ENCODE data around the gene TMEM212.
"Not testable (repeated sequence)": the region's sequence is repeated elsewhere in the genome, so short reads cannot be mapped to it uniquely, and the experiment has no call there.

Gene TMEM212

DNA sequence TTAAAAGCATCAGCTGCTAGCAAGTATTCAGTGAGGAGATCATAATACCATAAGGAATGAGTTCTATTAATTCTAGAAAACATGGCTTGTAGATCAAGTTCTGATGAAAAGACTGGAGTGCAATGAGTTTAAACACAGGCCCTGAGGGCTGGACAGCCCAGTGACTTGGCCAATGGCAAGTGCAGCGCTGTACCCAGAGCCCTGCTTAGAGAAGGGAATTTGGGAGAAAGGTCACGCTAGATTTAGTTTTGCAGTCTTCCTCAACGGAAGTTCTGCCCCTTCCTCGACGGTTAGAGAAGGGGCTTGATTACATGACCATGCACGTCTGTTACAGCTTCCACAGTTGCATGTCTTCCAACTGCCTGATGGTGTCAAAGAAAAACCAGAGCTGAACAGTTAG, 4.0 kb downstream of the TMEM212 start:
- H3K36me3 ChIP-seq (ENCODE audit: control insufficient read depth, insufficient read depth, low read length): no peaks in the 10 kb centered on the region
- H3K27me3 ChIP-seq (ENCODE audit: control insufficient read depth, insufficient read depth, low read length): no peaks in the 10 kb centered on the region
- no peaks in the 10 kb centered on the region; the same call in 1 of the 2 replicates for H3K4me1 ChIP-seq (ENCODE audit: control insufficient read depth, insufficient read depth, low read length)
- H3K9ac ChIP-seq (ENCODE audit: low read depth, low read length): no peak overlapping the region
- H3K9me3 ChIP-seq (ENCODE audit: control insufficient read depth, insufficient read depth, low read length): no peaks in the 10 kb centered on the region
- no peak overlapping the region for H3K27ac ChIP-seq (ENCODE audit: low read depth, low read length)
- no peak overlapping the region for H3K4me3 ChIP-seq (ENCODE audit: low read depth, low read length)

DNA sequence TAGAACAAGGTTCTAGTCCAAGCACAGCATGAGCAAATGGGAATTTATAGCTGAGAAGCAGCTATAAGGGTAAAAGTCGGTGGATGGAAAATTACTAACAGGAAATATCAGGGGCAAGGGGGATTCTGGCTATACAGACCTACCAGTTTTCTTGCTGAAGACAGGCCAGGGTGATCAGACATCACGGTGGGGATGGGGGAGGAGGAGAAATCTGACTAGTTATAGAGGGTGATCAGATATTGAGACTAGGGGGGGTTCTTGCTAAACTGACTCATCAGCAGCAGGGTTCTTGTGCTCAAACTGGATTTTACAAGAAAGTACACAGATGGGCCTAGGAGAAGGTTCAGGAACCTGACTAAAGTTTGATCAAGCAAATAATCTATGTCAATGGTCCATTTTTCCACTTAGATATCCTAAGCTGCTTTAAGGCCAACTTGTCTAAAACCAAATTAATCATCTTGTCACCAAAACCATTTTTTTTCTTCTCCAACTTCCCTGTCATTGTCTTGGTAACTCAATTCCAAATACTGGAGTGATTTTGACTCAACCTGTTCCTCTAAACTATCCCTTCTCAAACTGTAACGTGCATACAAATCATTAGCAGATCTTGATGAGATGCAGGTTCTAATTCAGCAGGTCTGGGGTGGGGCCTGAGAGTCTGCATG, 4.6 kb downstream of the TMEM212 start:
- no peak overlapping the region for H3K27ac ChIP-seq (ENCODE audit: low read depth, low read length)
- no peak overlapping the region for H3K9ac ChIP-seq (ENCODE audit: low read depth, low read length)
- 0 out of 2 replicates have a peak, but pooled peaks cover 2% of the 10 kb centered on the region for H3K9me3 ChIP-seq (ENCODE audit: control insufficient read depth, insufficient read depth, low read length)
- H3K4me1 ChIP-seq (ENCODE audit: control insufficient read depth, insufficient read depth, low read length): no peaks in the 10 kb centered on the region; the same call in 1 of the 2 replicates
- H3K27me3 ChIP-seq (ENCODE audit: control insufficient read depth, insufficient read depth, low read length): no peaks in the 10 kb centered on the region
- no peak overlapping the region for H3K4me3 ChIP-seq (ENCODE audit: low read depth, low read length)
- no peaks in the 10 kb centered on the region for H3K36me3 ChIP-seq (ENCODE audit: control insufficient read depth, insufficient read depth, low read length)

DNA sequence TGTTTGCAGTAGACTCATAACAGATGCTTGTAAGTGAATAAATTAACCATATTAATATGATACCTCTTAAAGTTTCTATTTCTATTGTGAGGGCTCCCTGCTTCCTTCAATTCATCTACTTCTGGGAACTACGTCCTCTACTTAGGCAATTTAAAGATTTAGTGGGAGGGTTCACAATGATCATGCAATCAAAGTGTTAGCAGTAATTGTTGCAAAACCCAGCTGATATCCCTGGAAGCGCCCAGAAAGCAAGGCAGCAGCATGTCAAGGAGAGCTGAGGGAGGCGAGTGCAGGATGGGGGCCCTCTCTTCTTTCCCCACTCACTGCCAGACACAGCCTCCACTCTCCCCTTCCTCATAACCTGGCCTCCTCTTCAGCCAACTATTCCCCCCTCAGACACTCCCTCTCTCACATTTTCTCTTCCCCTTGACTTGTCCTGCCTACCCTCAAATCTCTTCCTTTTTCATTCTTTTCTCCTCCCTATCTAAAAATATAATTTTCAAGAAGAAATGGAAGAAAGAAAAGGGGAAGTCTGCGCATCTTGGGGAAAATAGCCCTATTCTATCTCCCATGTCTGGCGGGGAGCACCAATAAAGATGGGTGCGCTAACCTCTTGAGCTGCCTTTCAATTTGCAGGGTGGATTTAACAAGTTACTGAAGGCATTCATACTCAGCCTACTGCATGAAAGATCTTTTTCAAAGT, 6.6 kb downstream of the TMEM212 start:
- Histone ChIP-seq H3K27ac (ENCODE audit: low read depth, low read length) (no peak overlapping the region), H3K9me3 (ENCODE audit: control insufficient read depth, insufficient read depth, low read length) (peaks cover 21% of the 10 kb centered on the region), H3K4me1 (ENCODE audit: control insufficient read depth, insufficient read depth, low read length) (no peaks in the 10 kb centered on the region), H3K36me3 (ENCODE audit: control insufficient read depth, insufficient read depth, low read length) (no peaks in the 10 kb centered on the region), H3K4me3 (ENCODE audit: low read depth, low read length) (no peak overlapping the region), H3K27me3 (ENCODE audit: control insufficient read depth, insufficient read depth, low read length) (no peaks in the 10 kb centered on the region), H3K9ac (ENCODE audit: low read depth, low read length) (no peak overlapping the region)

DNA sequence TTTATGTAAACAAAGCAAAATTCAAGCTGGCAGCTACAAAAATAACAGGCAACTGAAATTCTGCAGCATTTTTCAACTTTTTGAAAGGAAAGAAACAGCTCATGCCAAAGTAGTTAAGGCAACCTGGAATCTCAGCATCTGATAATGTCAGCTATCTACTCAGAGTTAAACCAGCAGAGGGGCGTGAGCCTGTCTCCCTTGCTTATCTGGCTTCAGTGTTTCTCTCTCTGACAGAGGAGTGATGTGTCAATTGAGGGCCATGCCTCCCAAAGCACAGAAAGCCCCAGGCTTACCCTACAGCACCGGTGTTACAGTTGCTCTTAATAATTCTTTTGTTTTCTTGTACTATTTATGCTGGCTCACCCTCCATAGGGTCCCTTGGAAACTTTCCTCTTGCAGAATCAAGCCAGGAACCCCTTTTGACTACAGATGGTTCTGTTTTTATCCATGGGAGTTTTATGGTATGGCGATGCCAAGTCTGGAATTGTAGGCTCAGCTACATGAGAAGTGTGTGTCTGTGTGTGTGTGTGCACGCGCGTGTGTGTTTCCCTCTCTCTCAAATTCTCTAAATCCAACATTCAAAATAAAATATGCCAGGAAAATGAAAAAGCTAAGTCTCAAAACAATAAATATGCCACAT, 7.3 kb downstream of the TMEM212 start:
- H3K9ac ChIP-seq (ENCODE audit: low read depth, low read length): no peak overlapping the region
- no peaks in the 10 kb centered on the region for H3K27me3 ChIP-seq (ENCODE audit: control insufficient read depth, insufficient read depth, low read length)
- H3K4me3 ChIP-seq (ENCODE audit: low read depth, low read length): no peak overlapping the region
- no peaks in the 10 kb centered on the region for H3K4me1 ChIP-seq (ENCODE audit: control insufficient read depth, insufficient read depth, low read length)
- H3K36me3 ChIP-seq (ENCODE audit: control insufficient read depth, insufficient read depth, low read length): no peaks in the 10 kb centered on the region
- no peak overlapping the region for H3K27ac ChIP-seq (ENCODE audit: low read depth, low read length)
- peaks cover 28% of the 10 kb centered on the region for H3K9me3 ChIP-seq (ENCODE audit: control insufficient read depth, insufficient read depth, low read length)

DNA sequence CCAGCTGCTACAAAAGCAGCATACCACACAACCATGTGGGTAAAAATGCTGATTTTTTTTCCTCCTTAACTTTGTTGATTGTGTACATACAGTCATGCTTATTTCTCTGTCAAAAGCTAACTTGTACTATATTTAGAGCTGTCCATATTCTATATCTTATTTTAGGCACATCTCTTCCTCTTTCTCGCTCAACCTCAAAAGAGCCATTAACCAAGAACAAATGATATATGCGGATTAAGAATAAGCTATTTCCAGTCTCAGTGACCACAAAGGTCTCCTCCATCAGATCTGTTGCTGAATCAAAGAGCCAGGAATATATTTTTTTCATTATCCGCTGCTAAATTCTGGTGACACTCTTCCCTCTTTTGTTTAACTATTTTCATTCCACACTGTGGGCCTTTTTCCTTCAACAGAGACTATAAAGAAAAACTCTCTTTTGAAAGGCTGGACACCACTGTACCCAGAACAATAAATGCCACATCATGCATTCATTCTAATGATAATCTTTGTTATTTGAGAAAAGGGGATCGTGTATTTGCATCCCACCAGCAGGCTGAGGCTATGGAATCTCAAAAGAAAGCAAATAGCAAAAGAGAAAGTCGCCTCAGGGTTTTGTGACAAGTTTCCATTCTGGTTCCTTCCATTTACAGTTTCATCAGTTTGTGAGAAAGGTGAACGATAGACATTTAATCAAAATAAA, 8.0 kb downstream of the TMEM212 start:
- H3K27ac ChIP-seq (ENCODE audit: low read depth, low read length): no peak overlapping the region
- H3K4me3 ChIP-seq (ENCODE audit: low read depth, low read length): no peak overlapping the region
- H3K4me1 ChIP-seq (ENCODE audit: control insufficient read depth, insufficient read depth, low read length): no peaks in the 10 kb centered on the region
- H3K36me3 ChIP-seq (ENCODE audit: control insufficient read depth, insufficient read depth, low read length): no peaks in the 10 kb centered on the region
- no peak overlapping the region for H3K9ac ChIP-seq (ENCODE audit: low read depth, low read length)
- H3K27me3 ChIP-seq (ENCODE audit: control insufficient read depth, insufficient read depth, low read length): no peaks in the 10 kb centered on the region
- peaks cover 35% of the 10 kb centered on the region for H3K9me3 ChIP-seq (ENCODE audit: control insufficient read depth, insufficient read depth, low read length)

DNA sequence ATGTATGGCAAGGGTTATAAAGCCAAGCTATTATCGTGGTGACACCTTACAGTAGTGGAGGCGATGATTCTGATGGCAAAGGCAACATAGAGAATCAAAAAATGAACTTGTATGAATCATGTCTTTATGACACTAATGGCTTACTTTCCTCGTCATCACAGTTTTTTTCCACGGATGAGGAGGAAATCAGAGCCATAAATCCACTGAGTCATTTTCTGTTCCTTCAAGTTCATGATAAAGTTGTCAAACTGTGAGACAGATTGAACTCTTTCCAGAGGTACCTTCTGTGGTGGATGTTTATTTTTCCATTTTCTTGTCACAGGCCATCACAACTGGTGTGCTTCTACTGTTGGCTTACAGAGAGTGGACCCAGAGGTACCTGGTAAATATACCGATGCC, 8.5 kb downstream of the TMEM212 start:
- Histone ChIP-seq H3K27ac (ENCODE audit: low read depth, low read length) (no peak overlapping the region), H3K36me3 (ENCODE audit: control insufficient read depth, insufficient read depth, low read length) (no peaks in the 10 kb centered on the region), H3K9ac (ENCODE audit: low read depth, low read length) (no peak overlapping the region), H3K9me3 (ENCODE audit: control insufficient read depth, insufficient read depth, low read length) (peaks cover 40% of the 10 kb centered on the region), H3K27me3 (ENCODE audit: control insufficient read depth, insufficient read depth, low read length) (no peaks in the 10 kb centered on the region), H3K4me1 (ENCODE audit: control insufficient read depth, insufficient read depth, low read length) (no peaks in the 10 kb centered on the region), H3K4me3 (ENCODE audit: low read depth, low read length) (no peak overlapping the region)

DNA sequence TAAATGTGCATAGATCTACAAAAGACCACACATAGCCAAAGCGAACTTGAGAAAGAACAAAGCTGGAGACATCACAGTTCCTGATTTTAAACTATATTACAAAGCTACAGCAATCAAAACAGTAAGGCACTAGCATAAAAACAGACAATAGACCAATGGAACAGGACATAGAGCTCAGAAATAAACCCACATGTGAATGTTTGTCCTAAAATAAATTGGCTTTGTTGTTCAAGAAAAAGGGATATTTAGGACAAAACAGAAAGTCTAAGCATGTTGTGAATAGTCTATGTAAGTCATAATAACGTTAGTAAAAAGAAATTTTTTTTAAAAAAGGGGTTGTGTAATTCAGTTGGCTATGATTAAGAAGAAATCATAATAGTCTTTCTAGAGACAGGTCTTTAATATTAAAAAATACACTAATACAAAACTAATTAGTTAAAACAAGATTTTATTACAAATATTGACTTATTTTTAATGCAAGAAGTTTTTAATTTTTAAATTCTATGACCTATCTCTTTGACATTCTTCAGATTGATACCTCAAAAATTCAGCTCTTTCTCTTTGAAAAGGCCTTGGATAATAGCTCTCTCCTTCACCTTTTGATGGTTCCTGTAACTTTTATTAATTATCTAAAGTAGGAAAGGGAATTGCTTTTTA, 11.6 kb downstream of the TMEM212 start:
- Histone ChIP-seq H3K9me3 (ENCODE audit: control insufficient read depth, insufficient read depth, low read length) (peaks cover 48% of the 10 kb centered on the region), H3K27ac (ENCODE audit: low read depth, low read length) (no peak overlapping the region), H3K4me1 (ENCODE audit: control insufficient read depth, insufficient read depth, low read length) (no peaks in the 10 kb centered on the region), H3K9ac (ENCODE audit: low read depth, low read length) (no peak overlapping the region), H3K4me3 (ENCODE audit: low read depth, low read length) (peak overlapping the region; percentile 17; the same call in 1 of the 2 replicates), H3K27me3 (ENCODE audit: control insufficient read depth, insufficient read depth, low read length) (no peaks in the 10 kb centered on the region), H3K36me3 (ENCODE audit: control insufficient read depth, insufficient read depth, low read length) (no peaks in the 10 kb centered on the region)

DNA sequence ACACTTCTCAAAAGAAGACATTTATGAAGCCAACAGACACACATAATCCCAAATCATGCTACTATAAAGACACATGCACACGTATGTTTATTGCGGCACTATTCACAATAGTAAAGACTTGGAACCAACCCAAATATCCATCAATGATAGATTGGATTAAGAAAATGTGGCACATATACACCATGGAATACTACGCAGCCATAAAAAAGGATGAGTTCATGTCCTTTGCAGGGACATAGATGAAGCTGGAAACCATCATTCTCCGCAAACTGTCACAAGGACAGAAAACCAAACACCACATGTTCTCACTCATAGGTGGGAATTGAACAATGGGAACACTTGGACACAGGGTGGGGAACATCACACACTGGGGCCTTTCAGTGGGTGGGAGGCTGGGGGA, 15.6 kb downstream of the TMEM212 start:
- not testable (repeated sequence) for H3K27ac ChIP-seq (ENCODE audit: low read depth, low read length); H3K27me3 ChIP-seq (ENCODE audit: control insufficient read depth, insufficient read depth, low read length); H3K9ac ChIP-seq (ENCODE audit: low read depth, low read length); H3K4me3 ChIP-seq (ENCODE audit: low read depth, low read length); H3K36me3 ChIP-seq (ENCODE audit: control insufficient read depth, insufficient read depth, low read length); H3K4me1 ChIP-seq (ENCODE audit: control insufficient read depth, insufficient read depth, low read length)
- H3K9me3 ChIP-seq (ENCODE audit: control insufficient read depth, insufficient read depth, low read length): peaks cover 37% of the 10 kb centered on the region

DNA sequence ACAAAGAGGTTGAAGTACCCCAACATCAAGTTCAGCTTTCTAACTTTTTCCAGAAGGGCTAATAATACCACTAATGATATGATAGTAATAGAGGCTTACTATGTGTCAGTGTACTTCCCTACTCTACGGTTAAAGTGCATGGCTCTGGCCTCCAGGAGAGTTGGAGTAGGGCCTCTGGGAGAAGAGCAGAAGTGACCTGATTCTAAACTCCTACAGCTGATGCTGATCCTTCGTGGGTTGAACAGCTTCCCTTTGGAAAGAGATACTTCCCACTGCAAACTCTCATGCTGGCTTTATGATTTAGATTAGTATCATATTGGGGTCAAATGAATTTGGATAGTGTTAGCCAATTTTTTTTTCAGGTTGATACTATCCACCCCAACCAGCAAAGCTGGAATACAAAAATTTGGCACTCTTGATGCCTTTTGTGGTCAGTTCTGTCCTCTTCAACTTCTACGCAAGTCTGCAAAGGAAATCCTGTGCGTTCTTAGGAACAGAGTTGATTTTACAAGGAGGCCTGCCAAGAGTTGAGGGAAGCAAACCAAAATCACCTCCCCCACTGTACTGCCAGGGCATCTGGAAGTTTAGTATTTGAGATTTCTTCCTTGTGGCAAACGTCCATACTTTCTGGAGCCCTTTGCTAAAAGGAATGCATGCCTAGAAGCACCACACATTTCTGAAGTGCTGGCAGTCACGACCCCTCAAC, 17.8 kb downstream of the TMEM212 start:
- H3K4me1 ChIP-seq (ENCODE audit: control insufficient read depth, insufficient read depth, low read length): peaks cover 8% of the 10 kb centered on the region
- no peak overlapping the region for H3K9ac ChIP-seq (ENCODE audit: low read depth, low read length)
- no peaks in the 10 kb centered on the region for H3K36me3 ChIP-seq (ENCODE audit: control insufficient read depth, insufficient read depth, low read length)
- no peaks in the 10 kb centered on the region for H3K27me3 ChIP-seq (ENCODE audit: control insufficient read depth, insufficient read depth, low read length)
- H3K9me3 ChIP-seq (ENCODE audit: control insufficient read depth, insufficient read depth, low read length): peaks cover 14% of the 10 kb centered on the region
- H3K4me3 ChIP-seq (ENCODE audit: low read depth, low read length): no peak overlapping the region
- H3K27ac ChIP-seq (ENCODE audit: low read depth, low read length): no peak overlapping the region

DNA sequence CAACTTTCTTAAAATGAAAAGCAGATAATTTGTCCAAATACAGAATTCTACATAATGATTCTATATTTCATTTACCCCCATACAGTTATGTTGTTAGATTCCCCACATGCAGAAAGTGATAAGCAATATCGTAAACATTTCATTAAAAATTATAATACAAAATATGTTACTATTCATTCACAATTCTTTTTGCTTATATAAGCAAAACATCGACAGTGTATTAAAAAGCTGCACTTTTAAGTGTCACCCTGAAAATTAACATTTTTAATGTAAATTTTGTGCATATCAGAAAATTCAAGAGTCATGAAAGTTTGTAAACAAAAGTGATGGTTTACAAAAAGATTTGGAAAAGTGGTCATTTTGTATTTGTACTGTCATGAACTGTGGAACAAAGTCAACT, 19.2 kb downstream of the TMEM212 start:
- H3K4me3 ChIP-seq (ENCODE audit: low read depth, low read length): no peak overlapping the region
- no peak overlapping the region for H3K9ac ChIP-seq (ENCODE audit: low read depth, low read length)
- H3K4me1 ChIP-seq (ENCODE audit: control insufficient read depth, insufficient read depth, low read length): peaks cover 8% of the 10 kb centered on the region
- peaks cover 2% of the 10 kb centered on the region; the same call in 1 of the 2 replicates for H3K9me3 ChIP-seq (ENCODE audit: control insufficient read depth, insufficient read depth, low read length)
- no peaks in the 10 kb centered on the region for H3K36me3 ChIP-seq (ENCODE audit: control insufficient read depth, insufficient read depth, low read length)
- no peaks in the 10 kb centered on the region for H3K27me3 ChIP-seq (ENCODE audit: control insufficient read depth, insufficient read depth, low read length)
- H3K27ac ChIP-seq (ENCODE audit: low read depth, low read length): no peak overlapping the region

All from HUES48 (cell line).